Measurements from ENCODE around the gene PRKX.

The PRKX gene

GRCh38 chrX:3638280-3638873 is 75.1 kb downstream of the PRKX start:
- TF ChIP-seq CTCF (IDR thresholded peaks at IDR 0.05; ENCODE audit: low read length) (peak; percentile 52; the same call in 1 of the 2 replicates), EZH2 (IDR thresholded peaks at IDR 0.05; ENCODE audit: borderline replicate concordance, low read length) (no peak)
- peaks cover 1% of the 10 kb centered on the region; the same call in 1 of the 2 replicates for H3K36me3 ChIP-seq (ENCODE audit: insufficient read depth, low read length)
- H3K4me3 ChIP-seq (ENCODE audit: low read depth, low read length, poor library complexity, severe bottlenecking), result no peak overlapping the region

GRCh38 chrX:3636803-3637202 is 76.6 kb downstream of the PRKX start:
- Histone ChIP-seq H3K9me2 (ENCODE audit: low read depth, low read length) (no peaks in the 10 kb centered on the region), H3K9me3 (ENCODE audit: low read length) (no peaks in the 10 kb centered on the region), H3K4me1 (ENCODE audit: insufficient read depth, low read length, severe bottlenecking) (no peaks in the 10 kb centered on the region), H3K4me2 (ENCODE audit: low read length) (no peak overlapping the region), H3F3A (ENCODE audit: insufficient read depth, low read length) (no peaks in the 10 kb centered on the region), H3K9ac (ENCODE audit: low read length) (no peak overlapping the region), H3K4me3 (ENCODE audit: low read depth, low read length, poor library complexity, severe bottlenecking) (no peak overlapping the region), H3K27me3 (ENCODE audit: insufficient read depth, low read length) (no peaks in the 10 kb centered on the region), H3K79me2 (ENCODE audit: insufficient read depth, low read length) (no peaks in the 10 kb centered on the region), H2AFZ (ENCODE audit: low read length) (no peak overlapping the region), H3K27ac (ENCODE audit: low read depth, low read length, poor library complexity, severe bottlenecking) (no peak overlapping the region), H3K36me3 (ENCODE audit: insufficient read depth, low read length) (0 out of 2 replicates have a peak, but pooled peaks cover 2% of the 10 kb centered on the region), H4K20me1 (ENCODE audit: insufficient read depth, low read length) (no peaks in the 10 kb centered on the region)
- TF ChIP-seq EZH2 (IDR thresholded peaks at IDR 0.05; ENCODE audit: borderline replicate concordance, low read length) (no peak), CTCF (IDR thresholded peaks at IDR 0.05; ENCODE audit: low read length) (no peak)

More at GRCh38 chrX:3638280-3638873, 75.1 kb downstream of the PRKX start:
- no peaks in the 10 kb centered on the region for H3F3A ChIP-seq (ENCODE audit: insufficient read depth, low read length)
- H3K4me1 ChIP-seq (ENCODE audit: insufficient read depth, low read length, severe bottlenecking), result no peaks in the 10 kb centered on the region
- H3K27ac ChIP-seq (ENCODE audit: low read depth, low read length, poor library complexity, severe bottlenecking), result no peak overlapping the region
- no peaks in the 10 kb centered on the region for H3K79me2 ChIP-seq (ENCODE audit: insufficient read depth, low read length)
- no peak overlapping the region for H2AFZ ChIP-seq (ENCODE audit: low read length)
- H3K9me3 ChIP-seq (ENCODE audit: low read length), result no peaks in the 10 kb centered on the region
- no peaks in the 10 kb centered on the region for H3K9me2 ChIP-seq (ENCODE audit: low read depth, low read length)
- no peaks in the 10 kb centered on the region for H4K20me1 ChIP-seq (ENCODE audit: insufficient read depth, low read length)
- H3K9ac ChIP-seq (ENCODE audit: low read length), result no peak overlapping the region
- H3K4me2 ChIP-seq (ENCODE audit: low read length), result no peak overlapping the region
- no peaks in the 10 kb centered on the region for H3K27me3 ChIP-seq (ENCODE audit: insufficient read depth, low read length)

DNA sequence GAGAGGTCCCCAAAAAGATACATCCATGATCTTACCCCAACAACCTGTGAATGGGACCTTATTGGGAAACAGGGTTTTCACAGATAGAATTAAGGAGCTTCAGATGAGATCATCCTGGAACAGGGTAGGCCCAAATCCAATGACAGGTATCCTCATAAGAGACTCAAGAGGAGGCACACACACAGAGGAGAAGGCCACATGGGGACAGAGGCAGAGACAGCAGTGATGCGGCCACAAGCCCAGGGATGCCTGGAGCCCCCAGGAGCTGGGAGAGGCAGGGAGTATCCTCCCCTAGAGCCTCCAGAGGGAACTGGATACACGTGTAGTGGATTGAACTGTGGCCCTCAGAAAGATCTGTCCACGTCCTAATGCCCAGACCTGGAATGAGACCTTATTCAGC is 82.3 kb downstream of the PRKX start:
- Histone ChIP-seq H3K9me3 (ENCODE audit: low read length) (no peaks in the 10 kb centered on the region), H3K79me2 (ENCODE audit: insufficient read depth, low read length) (no peaks in the 10 kb centered on the region), H3K27me3 (ENCODE audit: insufficient read depth, low read length) (no peaks in the 10 kb centered on the region), H2AFZ (ENCODE audit: low read length) (no peak overlapping the region), H3K27ac (ENCODE audit: low read depth, low read length, poor library complexity, severe bottlenecking) (no peak overlapping the region), H3K4me2 (ENCODE audit: low read length) (no peak overlapping the region), H3K4me1 (ENCODE audit: insufficient read depth, low read length, severe bottlenecking) (no peaks in the 10 kb centered on the region), H4K20me1 (ENCODE audit: insufficient read depth, low read length) (no peaks in the 10 kb centered on the region), H3F3A (ENCODE audit: insufficient read depth, low read length) (no peaks in the 10 kb centered on the region), H3K9me2 (ENCODE audit: low read depth, low read length) (no peaks in the 10 kb centered on the region), H3K4me3 (ENCODE audit: low read depth, low read length, poor library complexity, severe bottlenecking) (no peak overlapping the region), H3K36me3 (ENCODE audit: insufficient read depth, low read length) (peaks cover 9% of the 10 kb centered on the region; the same call in 1 of the 2 replicates), H3K9ac (ENCODE audit: low read length) (no peak overlapping the region)
- TF ChIP-seq CTCF (IDR thresholded peaks at IDR 0.05; ENCODE audit: low read length), result no peak
- no peak for TF ChIP-seq EZH2 (IDR thresholded peaks at IDR 0.05; ENCODE audit: borderline replicate concordance, low read length)
